ENCODE measurements around the gene HDDC3. TPM values are rescaled to one million over a fixed set of nuclear protein-coding genes. Genes with fewer than 3 reads are reported as not detected.

Gene HDDC3
- total RNA-seq, 2 experiments from 2014 or later, result 31.8 to 38.6 TPM

GRCh38 chr15:90959028-90959595 is 26.8 kb upstream of the HDDC3 start:
- Histone ChIP-seq H3K27ac (ENCODE audit: low read depth, low read length, poor library complexity, severe bottlenecking) (no peak overlapping the region), H3K4me2 (ENCODE audit: low read length) (no peak overlapping the region), H3K9me3 (ENCODE audit: low read length) (no peaks in the 10 kb centered on the region), H2AFZ (ENCODE audit: low read length) (no peak overlapping the region), H3K4me1 (ENCODE audit: insufficient read depth, low read length, poor library complexity, severe bottlenecking) (peaks cover 16% of the 10 kb centered on the region), H3K79me2 (ENCODE audit: insufficient read depth, low read depth, low read length) (peaks cover 12% of the 10 kb centered on the region), H4K20me1 (ENCODE audit: insufficient read depth, low read length) (no peaks in the 10 kb centered on the region; the same call in 1 of the 2 replicates), H3K4me3 (ENCODE audit: low read depth, low read length, poor library complexity, severe bottlenecking) (no peak overlapping the region), H3K9me2 (ENCODE audit: insufficient read depth, low read length) (no peaks in the 10 kb centered on the region), H3K36me3 (ENCODE audit: insufficient read depth, low read length) (peaks cover 68% of the 10 kb centered on the region)
- BruUV-seq (replicated peaks), result no TSS peak
- intact Hi-C loops (cut with micrococcal nuclease; ENCODE audit: unreplicated experiment), result no loop called here
- DNase-seq (ENCODE audit: low spot score), result no peak
- ChIA-PET POLR2A (interaction anchor here (0.7 to 6.1 kb wide), 6 partner anchors 25 to 68 kb away, joined by 3 to 58 read pairs (median 6); partner anchors contain the start of genes HDDC3 and UNC45A), CTCF (ENCODE audit: unreplicated experiment) (no interaction called here)
- no peak for TF ChIP-seq EZH2phosphoT487 (IDR thresholded peaks at IDR 0.05; ENCODE audit: borderline replicate concordance, low read depth, low read length)
- TF ChIP-seq CTCF (conservative IDR thresholded peaks at IDR 0.05; ENCODE audit: low read length), result no peak

DNA sequence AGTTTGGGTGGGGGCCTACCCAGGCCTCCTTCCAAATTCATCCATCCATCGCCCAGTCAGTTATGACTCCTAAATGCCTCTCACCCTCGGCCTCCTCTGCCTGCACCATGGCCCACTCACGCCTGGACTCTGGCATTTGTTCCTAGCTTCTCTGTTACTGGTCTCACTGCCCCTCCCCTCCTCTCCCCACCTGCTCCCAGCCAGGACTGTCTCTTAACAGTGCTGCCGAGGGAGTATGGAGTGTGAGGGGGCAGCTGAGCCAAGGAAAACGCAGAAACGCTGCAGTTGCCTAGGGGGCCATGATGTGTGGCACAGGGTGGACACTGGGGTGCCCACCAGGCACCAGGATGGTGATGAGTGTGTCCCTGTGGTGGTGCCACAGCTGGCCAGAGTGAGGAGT is 25.4 kb upstream of the HDDC3 start:
- no peak for DNase-seq (ENCODE audit: low spot score)
- TF ChIP-seq EZH2phosphoT487 (IDR thresholded peaks at IDR 0.05; ENCODE audit: borderline replicate concordance, low read depth, low read length) (no peak), CTCF (conservative IDR thresholded peaks at IDR 0.05; ENCODE audit: low read length) (no peak)
- intact Hi-C loops (cut with micrococcal nuclease; ENCODE audit: unreplicated experiment), result loop anchor here (2.0 kb wide), 1 partner anchor 313 kb away; no protein-coding TSS in a partner anchor
- Histone ChIP-seq H2AFZ (ENCODE audit: low read length) (no peak overlapping the region), H3K9me2 (ENCODE audit: insufficient read depth, low read length) (no peaks in the 10 kb centered on the region), H3K4me3 (ENCODE audit: low read depth, low read length, poor library complexity, severe bottlenecking) (no peak overlapping the region), H3K27ac (ENCODE audit: low read depth, low read length, poor library complexity, severe bottlenecking) (no peak overlapping the region), H3K79me2 (ENCODE audit: insufficient read depth, low read depth, low read length) (peaks cover 12% of the 10 kb centered on the region), H3K4me1 (ENCODE audit: insufficient read depth, low read length, poor library complexity, severe bottlenecking) (peaks cover 18% of the 10 kb centered on the region), H3K36me3 (ENCODE audit: insufficient read depth, low read length) (peaks cover 68% of the 10 kb centered on the region), H3K4me2 (ENCODE audit: low read length) (no peak overlapping the region), H4K20me1 (ENCODE audit: insufficient read depth, low read length) (no peaks in the 10 kb centered on the region), H3K9me3 (ENCODE audit: low read length) (no peaks in the 10 kb centered on the region)
- ChIA-PET CTCF (ENCODE audit: unreplicated experiment) (interaction anchor here (0.9 to 1.5 kb wide), 3 partner anchors 22 to 31 kb away, joined by 3 to 8 read pairs (median 5); partner anchors contain the start of gene HDDC3), POLR2A (interaction anchor here (0.6 to 6.1 kb wide), 4 partner anchors 10 to 173 kb away, joined by 3 to 58 read pairs (median 6); partner anchors contain the start of genes HDDC3 and UNC45A)
- BruUV-seq (replicated peaks), result no TSS peak
